ENCODE measurements around the gene CSF2RB.

The CSF2RB gene

GRCh38 chr22:36913427-36914389 is at the start of gene CSF2RB:
Gene CSF2RB, plus strand, starts transcription at chr22:36913628. Its CDS starts 8,580 bp downstream, at chr22:36922208.
- in situ Hi-C loops (cut with HindIII; ENCODE audit: low sequenced_read_pairs), result no loop called here

GRCh38 chr22:36863979-36864378 is 49.4 kb upstream of the CSF2RB start:
- in situ Hi-C loops (cut with HindIII; ENCODE audit: low sequenced_read_pairs), result no loop called here

GRCh38 chr22:36864454-36865215 is 48.8 kb upstream of the CSF2RB start:
- in situ Hi-C loops (cut with HindIII; ENCODE audit: low sequenced_read_pairs), result no loop called here

GRCh38 chr22:36865346-36865745 is 48.1 kb upstream of the CSF2RB start:
- in situ Hi-C loops (cut with HindIII; ENCODE audit: low sequenced_read_pairs), result no loop called here

GRCh38 chr22:36867695-36868094 is 45.7 kb upstream of the CSF2RB start:
- in situ Hi-C loops (cut with HindIII; ENCODE audit: low sequenced_read_pairs), result no loop called here

GRCh38 chr22:36868546-36869181 is 44.8 kb upstream of the CSF2RB start:
- in situ Hi-C loops (cut with HindIII; ENCODE audit: low sequenced_read_pairs), result no loop called here

- in situ Hi-C loops (cut with HindIII; ENCODE audit: low sequenced_read_pairs), result no loop called here
Measured at GRCh38 chr22:36870250-36870649, 43.2 kb upstream of the CSF2RB start.

GRCh38 chr22:36871669-36872081 is 41.8 kb upstream of the CSF2RB start:
- in situ Hi-C loops (cut with HindIII; ENCODE audit: low sequenced_read_pairs), result no loop called here

- in situ Hi-C loops (cut with HindIII; ENCODE audit: low sequenced_read_pairs), result no loop called here
Measured at GRCh38 chr22:36872084-36872483, 41.3 kb upstream of the CSF2RB start.

GRCh38 chr22:36872866-36873498 is 40.4 kb upstream of the CSF2RB start:
- in situ Hi-C loops (cut with HindIII; ENCODE audit: low sequenced_read_pairs), result no loop called here

- in situ Hi-C loops (cut with HindIII; ENCODE audit: low sequenced_read_pairs), result no loop called here
Measured at GRCh38 chr22:36873614-36874308, 39.7 kb upstream of the CSF2RB start.

GRCh38 chr22:36874309-36874696 is 39.1 kb upstream of the CSF2RB start:
- in situ Hi-C loops (cut with HindIII; ENCODE audit: low sequenced_read_pairs), result no loop called here

GRCh38 chr22:36874736-36875135 is 38.7 kb upstream of the CSF2RB start:
- in situ Hi-C loops (cut with HindIII; ENCODE audit: low sequenced_read_pairs), result no loop called here

GRCh38 chr22:36875741-36876140 is 37.7 kb upstream of the CSF2RB start:
- in situ Hi-C loops (cut with HindIII; ENCODE audit: low sequenced_read_pairs), result no loop called here

- in situ Hi-C loops (cut with HindIII; ENCODE audit: low sequenced_read_pairs), result no loop called here
Measured at GRCh38 chr22:36879775-36880174, 33.7 kb upstream of the CSF2RB start.

- in situ Hi-C loops (cut with HindIII; ENCODE audit: low sequenced_read_pairs), result no loop called here
Measured at GRCh38 chr22:36881504-36882245, 31.8 kb upstream of the CSF2RB start.

- in situ Hi-C loops (cut with HindIII; ENCODE audit: low sequenced_read_pairs), result no loop called here
Measured at GRCh38 chr22:36884349-36885158, 28.9 kb upstream of the CSF2RB start.

GRCh38 chr22:36885474-36885873 is 28.0 kb upstream of the CSF2RB start:
- in situ Hi-C loops (cut with HindIII; ENCODE audit: low sequenced_read_pairs), result no loop called here

GRCh38 chr22:36886016-36886415 is 27.4 kb upstream of the CSF2RB start:
- in situ Hi-C loops (cut with HindIII; ENCODE audit: low sequenced_read_pairs), result no loop called here
